Endothelial cell of umbilical vein (primary cell): ENCODE results near the gene CASP7. TPM values are rescaled to one million over a fixed set of nuclear protein-coding genes. Genes with fewer than 3 reads are reported as not detected.

ENCODE experiments used
- BruUV-seq: library from RNA; stranded (reverse); fragments of 400-500 nt; replicated peaks from 2 replicates; lab custom pipeline; 2021; lab: Mats Ljungman, UMichigan
- CTCF ChIA-PET: fragments of 300-600, 350-600 bp; sonication (Branson Sonifier 250); formaldehyde crosslinking; loops from one replicate; lab custom pipeline; 2021; ENCODE audit warnings: antibody characterized with exemption, inconsistent platforms; lab: Charles Lee
- POLR2A ChIA-PET: fragments of 300-600, 350-600 bp; sonication (Branson Sonifier 250); formaldehyde crosslinking; loops from one replicate; lab custom pipeline; 2021; ENCODE audit warnings: antibody characterized with exemption, inconsistent platforms; lab: Charles Lee
- DNase-seq: peaks from one replicate; pipeline ENCODE4 v3.0.0-alpha.2; 2011; ENCODE audit warnings: low read depth, low spot score
- FAIRE-seq: peaks from 2 replicates; lab custom pipeline; 2011; peaks lifted over from hg19 to GRCh38; lab: Jason Lieb, UNC
- H2AFZ ChIP-seq: 2 replicates; pipeline ENCODE4 v1.6.0; 2012; ENCODE audit warnings: low read depth, low read length, control low read depth, inconsistent platforms
- H3K27ac ChIP-seq: 2 replicates; pipeline ENCODE4 v1.5.1; 2011; ENCODE audit warnings: low read depth, mild to moderate bottlenecking, control low read depth, low read length, moderate library complexity; ENCODE audit not compliant: insufficient read depth
- H3K27me3 ChIP-seq, 2 experiments: 2 replicates each; pipeline versions ENCODE4 v1.6.0 to v1.6.1; 2011; ENCODE audit warnings: low read length in 2 of 2, mixed read lengths in 1 of 2; ENCODE audit not compliant: control insufficient read depth in 2 of 2, insufficient read depth in 2 of 2
- H3K36me3 ChIP-seq, 2 experiments: 2 replicates in 1 of 2; 3 replicates in 1 of 2; pipeline ENCODE4 v1.5.1; 2011; ENCODE audit warnings: low read length in 2 of 2, mild to moderate bottlenecking in 1 of 2, moderate library complexity in 1 of 2; ENCODE audit not compliant: control insufficient read depth in 2 of 2, insufficient read depth in 2 of 2; ENCODE audit errors: extremely low read depth in 1 of 2
- H3K4me1 ChIP-seq: 3 replicates; pipeline ENCODE4 v1.5.1; 2011; ENCODE audit warnings: mild to moderate bottlenecking, low read length; ENCODE audit not compliant: control insufficient read depth, insufficient read depth; ENCODE audit errors: extremely low read depth
- H3K4me2 ChIP-seq: 2 replicates; pipeline ENCODE4 v1.6.1; 2011; ENCODE audit warnings: low read length, control low read depth, mixed read lengths; ENCODE audit not compliant: insufficient read depth
- H3K4me3 ChIP-seq, 3 experiments: fragments of 200-600 bp in 1 of 3; sonication (generic), shearing (Covaris generic) in 1 of 3; replicated peaks in 1 of 3; 2 replicates each; pipeline ENCODE4 v1.5.1; 2011 to 2016; ENCODE audit warnings: control low read depth in 3 of 3, low read length in 3 of 3, mild to moderate bottlenecking in 2 of 3, inconsistent platforms in 1 of 3, low read depth in 1 of 3, moderate library complexity in 1 of 3; ENCODE audit not compliant: insufficient read depth in 1 of 3
- H3K79me2 ChIP-seq: 2 replicates; pipeline ENCODE4 v1.6.0; 2012; ENCODE audit warnings: low read length, inconsistent platforms; ENCODE audit not compliant: control insufficient read depth, insufficient read depth
- H3K9ac ChIP-seq: replicated peaks from 2 replicates; pipeline ENCODE3; 2011; ENCODE audit warnings: low read length, control low read depth; ENCODE audit not compliant: insufficient read depth; ENCODE audit errors: extremely low read depth
- H3K9me1 ChIP-seq: replicated peaks from 3 replicates; pipeline ENCODE4 v1.6.0; 2011; ENCODE audit warnings: mild to moderate bottlenecking, low read length; ENCODE audit not compliant: control insufficient read depth, insufficient read depth; ENCODE audit errors: extremely low read depth
- H3K9me3 ChIP-seq: replicated peaks from 2 replicates; pipeline ENCODE4 v1.5.1; 2012; ENCODE audit warnings: low read length, inconsistent platforms; ENCODE audit not compliant: control insufficient read depth, insufficient read depth
- H4K20me1 ChIP-seq: replicated peaks from 2 replicates; pipeline ENCODE3; 2011; ENCODE audit warnings: mild to moderate bottlenecking, low read length; ENCODE audit not compliant: control insufficient read depth, insufficient read depth; ENCODE audit errors: extremely low read depth
- FOS ChIP-seq: IDR thresholded peaks from 2 replicates; pipeline ENCODE4 v1.6.1; 2011; ENCODE audit warnings: mild to moderate bottlenecking, low read length, moderate library complexity, borderline replicate concordance; ENCODE audit not compliant: insufficient read depth
- GATA2 ChIP-seq: IDR thresholded peaks from 2 replicates; pipeline ENCODE4 v1.7.0; 2011; ENCODE audit warnings: low read depth, mild to moderate bottlenecking, moderate library complexity, mixed read lengths, low read length; ENCODE audit not compliant: insufficient read length, insufficient read depth
- JUN ChIP-seq: IDR thresholded peaks from 2 replicates; pipeline ENCODE4 v1.6.1; 2011; ENCODE audit warnings: borderline replicate concordance, low read depth; ENCODE audit not compliant: insufficient read length, insufficient read depth
- MYC ChIP-seq: IDR thresholded peaks from one replicate; pipeline ENCODE4 v1.6.1; 2011; ENCODE audit warnings: mild to moderate bottlenecking, low read depth, low read length
- POLR2AphosphoS5 ChIP-seq: IDR thresholded peaks from 2 replicates; pipeline ENCODE4 v1.6.1; 2012; ENCODE audit warnings: low read depth, mild to moderate bottlenecking, control low read depth, low read length, moderate library complexity; ENCODE audit not compliant: insufficient read depth
- dilution Hi-C: fragments of 300-500 bp; cut with MboI; formaldehyde crosslinking; loops from one replicate; pipeline ENCODE4 v1.15.0; 2019; ENCODE audit warnings: low sequenced_read_pairs; ENCODE audit not compliant: extremely low pct_ligation_motif_present
- intact Hi-C: fragments of 100-400 bp; cut with micrococcal nuclease; formaldehyde crosslinking; loops from one replicate; pipeline ENCODE4 v1.10.0; 2022
- polyA plus RNA-seq, 4 experiments: library from polyadenylated mRNA; depleted of rRNA in 3 of 4; stranded (reverse) in 3 of 4; unstranded in 1 of 4; fragments of >200 nt; gene quantifications; 2 replicates each; pipeline versions ENCODE4 v1.2.1 to v1.2.3, GENCODE V29; 2011 to 2012; ENCODE audit warnings: missing spikeins in 1 of 4
- total RNA-seq: library from RNA; stranded (reverse); gene quantifications from 2 replicates; pipeline ENCODE4 v1.2.3, GENCODE V29; 2021

Gene CASP7
- total and polyA plus RNA-seq, 2 donors (not counting 3 experiments of a cell fraction or from before 2014, with no cell fraction given), result 14.6 to 54.3 TPM

DNA sequence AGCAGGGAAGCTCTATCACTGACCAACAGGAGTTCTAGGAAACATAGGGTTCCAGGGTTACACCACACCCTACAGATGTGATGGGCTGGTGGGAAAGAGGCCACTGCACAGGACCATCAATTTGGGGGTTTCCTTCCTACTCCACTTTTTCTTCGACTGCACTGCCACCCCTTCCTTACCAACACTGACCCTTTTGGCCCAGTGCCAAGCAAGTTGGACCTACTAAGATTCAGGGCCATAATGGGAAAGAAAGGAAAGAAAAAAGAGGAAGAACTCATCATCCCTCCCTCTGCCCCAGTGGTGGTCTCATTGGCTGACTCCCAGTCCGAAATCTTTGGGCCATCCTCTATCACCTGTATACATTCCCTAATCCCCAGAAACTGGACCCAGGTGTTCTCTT, 65.7 kb downstream of the CASP7 start:
- no peak overlapping the region for H3K4me3 ChIP-seq
- ChIA-PET POLR2A (no interaction called here), CTCF (no interaction called here)
- H3K4me2 ChIP-seq, result no peak overlapping the region
- no peak for TF ChIP-seq JUN
- no peak for TF ChIP-seq POLR2AphosphoS5
- no peak for TF ChIP-seq FOS
- no peak overlapping the region for H2AFZ ChIP-seq
- H3K9me1 ChIP-seq, result no peaks in the 10 kb centered on the region
- no peak overlapping the region for H3K27ac ChIP-seq
- no peak for DNase-seq
- no peaks in the 10 kb centered on the region for H3K4me1 ChIP-seq
- no peak overlapping the region for H3K9ac ChIP-seq
- H3K27me3 ChIP-seq, result no peaks in the 10 kb centered on the region
- FAIRE-seq, result no peak
- no peaks in the 10 kb centered on the region for H4K20me1 ChIP-seq
- H3K9me3 ChIP-seq, result no peaks in the 10 kb centered on the region
- no peaks in the 10 kb centered on the region for H3K79me2 ChIP-seq
- no peaks in the 10 kb centered on the region for H3K36me3 ChIP-seq
- BruUV-seq, result no TSS peak
- intact Hi-C loops, result no loop called here
- dilution Hi-C loops, result no loop called here

DNA sequence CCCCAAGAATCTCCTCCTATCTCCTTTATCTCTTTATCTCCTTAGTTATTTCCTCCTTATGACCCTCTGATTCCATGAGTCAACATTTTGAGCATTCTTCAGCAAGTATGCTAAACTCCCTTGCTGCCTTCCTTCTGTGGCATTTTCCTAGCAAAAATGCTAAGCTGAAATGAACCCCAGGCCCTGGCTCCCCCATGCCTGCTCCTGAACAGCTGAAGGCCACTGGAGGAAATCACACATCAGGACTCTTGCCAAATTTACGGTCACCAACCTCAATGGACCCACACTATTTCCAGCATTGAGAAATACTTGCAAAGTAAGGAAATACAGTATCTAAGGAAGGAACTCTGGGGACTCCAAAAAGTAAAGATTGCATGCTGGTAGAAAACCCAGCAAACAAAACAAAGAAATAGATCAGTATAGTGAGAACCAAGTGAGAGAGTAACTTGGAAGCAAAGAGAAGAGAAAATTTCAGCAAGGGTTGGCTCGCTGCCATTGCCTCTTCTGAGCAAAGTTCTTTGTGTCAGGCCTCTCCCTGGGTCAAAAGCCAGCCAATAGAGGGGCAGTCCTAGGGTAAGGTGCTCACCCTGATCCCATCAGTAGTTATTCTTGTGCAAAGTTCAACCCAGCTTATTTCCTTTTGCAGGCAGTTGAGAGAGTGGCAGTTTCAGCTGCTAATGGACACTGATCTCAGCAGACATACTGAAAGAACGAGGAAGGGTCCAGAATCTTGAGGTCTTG, 66.7 kb downstream of the CASP7 start:
- FAIRE-seq, result no peak
- no peak overlapping the region for H3K9ac ChIP-seq
- dilution Hi-C loops, result no loop called here
- POLR2A ChIA-PET, result no interaction called here
- H4K20me1 ChIP-seq, result no peaks in the 10 kb centered on the region
- H3K4me1 ChIP-seq, result no peaks in the 10 kb centered on the region
- BruUV-seq, result no TSS peak
- TF ChIP-seq MYC (no peak), GATA2 (peak; percentile 27)
- H3K79me2 ChIP-seq, result no peaks in the 10 kb centered on the region
- no peak overlapping the region for H3K4me3 ChIP-seq
- H2AFZ ChIP-seq, result no peak overlapping the region
- no peaks in the 10 kb centered on the region for H3K36me3 ChIP-seq
- intact Hi-C loops, result no loop called here
- no peaks in the 10 kb centered on the region for H3K27me3 ChIP-seq
- H3K4me2 ChIP-seq, result no peak overlapping the region
- H3K9me3 ChIP-seq, result no peaks in the 10 kb centered on the region
- CTCF ChIA-PET, result no interaction called here
- H3K27ac ChIP-seq, result no peak overlapping the region
- DNase-seq, result no peak
- H3K9me1 ChIP-seq, result no peaks in the 10 kb centered on the region
